SK-N-SH (cell line): ENCODE measurements around the gene FGB. TPM values are rescaled to one million over a fixed set of nuclear protein-coding genes. Genes with fewer than 3 reads are reported as not detected.

Experiments used
- CTCF ChIA-PET: fragments of 300-600, 350-600 bp; formaldehyde crosslinking; extraction: SDS; loops from one replicate; lab custom pipeline; 2021; lab: Yijun Ruan, JAX
- POLR2A ChIA-PET: fragments of 350-600 bp; sonication (Branson Sonifier 250); formaldehyde crosslinking; extraction: SDS; loops from one replicate; lab custom pipeline; 2020; ENCODE audit warnings: antibody characterized with exemption, inconsistent platforms; lab: Yijun Ruan, JAX
- DNase-seq: peaks from one replicate; pipeline ENCODE4 v3.0.0; 2012
- H2AFZ ChIP-seq: fragments of 200-600 bp; sonication (generic); 2 replicates; pipeline ENCODE4 v1.8.1; 2016; ENCODE audit warnings: antibody characterized with exemption, mild to moderate bottlenecking, low read depth
- H3F3A ChIP-seq: fragments of 200-600 bp; sonication (generic); replicated peaks from 2 replicates; pipeline ENCODE3; 2016; ENCODE audit warnings: antibody characterized with exemption, mild to moderate bottlenecking; ENCODE audit not compliant: insufficient read depth
- H3K27ac ChIP-seq, 2 experiments: fragments of 200-500 bp in 1 of 2; fragments of 200-600 bp in 1 of 2; sonication (Bioruptor generic) in 1 of 2; sonication (generic), shearing (Covaris generic) in 1 of 2; 2 replicates each; pipeline versions ENCODE4 v1.5.1 to v1.6.1; 2014 to 2016; ENCODE audit warnings: low read depth in 2 of 2, inconsistent platforms in 1 of 2, low read length in 1 of 2, mild to moderate bottlenecking in 1 of 2, mixed read lengths in 1 of 2
- H3K27me3 ChIP-seq: fragments of 200-600 bp; sonication (generic), shearing (Covaris generic); 2 replicates; pipeline ENCODE4 v1.6.1; 2016; ENCODE audit warnings: mixed run types; ENCODE audit not compliant: insufficient read depth
- H3K36me3 ChIP-seq, 2 experiments: fragments of 200-500 bp in 1 of 2; fragments of 200-600 bp in 1 of 2; sonication (Bioruptor generic) in 1 of 2; sonication (generic) in 1 of 2; replicated peaks in 1 of 2; 2 replicates each; pipeline versions ENCODE3 to v1.5.1; 2014 to 2016; ENCODE audit warnings: low read length in 1 of 2, mild to moderate bottlenecking in 1 of 2; ENCODE audit not compliant: insufficient read depth in 2 of 2, control insufficient read depth in 1 of 2
- H3K4me1 ChIP-seq, 2 experiments: fragments of 200-500 bp in 1 of 2; fragments of 200-600 bp in 1 of 2; sonication (Bioruptor generic) in 1 of 2; sonication (generic), shearing (Covaris generic) in 1 of 2; 2 replicates each; pipeline versions ENCODE4 v1.5.1 to v1.6.1; 2014 to 2016; ENCODE audit warnings: low read depth in 1 of 2, low read length in 1 of 2, mixed run types in 1 of 2; ENCODE audit not compliant: insufficient read depth in 2 of 2, control insufficient read depth in 1 of 2
- H3K4me2 ChIP-seq: fragments of 200-600 bp; sonication (generic), shearing (Covaris generic); 2 replicates; pipeline ENCODE4 v1.6.1; 2017; ENCODE audit warnings: mixed run types
- H3K4me3 ChIP-seq, 2 experiments: fragments of 200-500 bp in 1 of 2; fragments of 200-600 bp in 1 of 2; sonication (Bioruptor generic) in 1 of 2; sonication (generic), shearing (Covaris generic) in 1 of 2; 2 replicates each; pipeline versions ENCODE4 v1.5.1 to v1.8.1; 2014 to 2016; ENCODE audit warnings: low read depth in 2 of 2, inconsistent platforms in 1 of 2, low read length in 1 of 2, mild to moderate bottlenecking in 1 of 2, mixed read lengths in 1 of 2, moderate library complexity in 1 of 2
- H3K79me2 ChIP-seq: fragments of 200-600 bp; sonication (generic); 2 replicates; pipeline ENCODE4 v1.8.1; 2017; ENCODE audit warnings: mild to moderate bottlenecking; ENCODE audit not compliant: insufficient read depth
- H3K9ac ChIP-seq: fragments of 200-600 bp; sonication (generic); 2 replicates; pipeline ENCODE4 v1.6.1; 2017; ENCODE audit warnings: mixed run types
- H3K9me2 ChIP-seq: fragments of 200-600 bp; sonication (generic); 2 replicates; pipeline ENCODE4 v1.6.1; 2017; ENCODE audit warnings: mixed run types
- H3K9me3 ChIP-seq: fragments of 200-600 bp; sonication (generic); 2 replicates; pipeline ENCODE4 v1.6.1; 2017; ENCODE audit warnings: mixed run types, mild to moderate bottlenecking, moderate library complexity
- H4K20me1 ChIP-seq: fragments of 200-600 bp; sonication (generic); 2 replicates; pipeline ENCODE4 v1.6.1; 2017; ENCODE audit warnings: mild to moderate bottlenecking, mixed run types; ENCODE audit not compliant: insufficient read depth
- CHD2 ChIP-seq: fragments of 150-350 bp; IDR thresholded peaks from 2 replicates; pipeline ENCODE4 v1.6.1; 2018; ENCODE audit warnings: low read length; ENCODE audit not compliant: partially characterized antibody
- ELF1 ChIP-seq: IDR thresholded peaks from 2 replicates; pipeline ENCODE4 v1.4.0; 2012
- EZH2phosphoT487 ChIP-seq: fragments of 200-600 bp; sonication (generic); IDR thresholded peaks from 2 replicates; pipeline ENCODE4 v1.6.1; 2017; ENCODE audit warnings: low read depth, mixed run types, mild to moderate bottlenecking, antibody characterized with exemption, moderate library complexity, borderline replicate concordance
- FOSL2 ChIP-seq: IDR thresholded peaks from 2 replicates; pipeline ENCODE4 v1.4.0; 2012; ENCODE audit warnings: low read depth, mild to moderate bottlenecking, moderate library complexity, borderline replicate concordance
- GABPA ChIP-seq: IDR thresholded peaks from 2 replicates; pipeline ENCODE4 v1.4.0; 2012; ENCODE audit warnings: low read depth, mild to moderate bottlenecking
- GATA2 ChIP-seq: sonication (generic); formaldehyde crosslinking; IDR thresholded peaks from 2 replicates; pipeline ENCODE4 v1.5.0; 2020; ENCODE audit warnings: mild to moderate bottlenecking, missing genetic modification reagents
- JUND ChIP-seq: IDR thresholded peaks from 2 replicates; pipeline ENCODE4 v1.4.0; 2012
- NFIC ChIP-seq: IDR thresholded peaks from 2 replicates; pipeline ENCODE4 v1.4.0; 2012; ENCODE audit warnings: borderline replicate concordance
- NRF1 ChIP-seq: IDR thresholded peaks from 2 replicates; pipeline ENCODE4 v1.6.1; 2012; ENCODE audit warnings: low read depth, mild to moderate bottlenecking, low read length
- POLR2AphosphoS5 ChIP-seq: IDR thresholded peaks from 2 replicates; pipeline ENCODE4 v1.6.1; 2012; ENCODE audit warnings: low read depth, low read length
- RAD21 ChIP-seq: IDR thresholded peaks from 2 replicates; pipeline ENCODE4 v1.6.1; 2012; ENCODE audit warnings: mild to moderate bottlenecking, low read length
- RCOR1 ChIP-seq: fragments of 150-350 bp; IDR thresholded peaks from 2 replicates; pipeline ENCODE4 v1.6.1; 2017; ENCODE audit warnings: antibody characterized with exemption, low read length
- RFX5 ChIP-seq: IDR thresholded peaks from 2 replicates; pipeline ENCODE4 v1.6.1; 2012; ENCODE audit warnings: mild to moderate bottlenecking, improper control_type of control experiment, low read length
- RXRA ChIP-seq: IDR thresholded peaks from 2 replicates; pipeline ENCODE4 v1.4.0; 2012; ENCODE audit warnings: low read depth, mild to moderate bottlenecking, borderline replicate concordance
- SIN3A ChIP-seq: IDR thresholded peaks from 2 replicates; pipeline ENCODE4 v1.6.1; 2012; ENCODE audit warnings: low read depth, mild to moderate bottlenecking, low read length, moderate library complexity, borderline replicate concordance
- SMC3 ChIP-seq: IDR thresholded peaks from 2 replicates; pipeline ENCODE4 v1.6.1; 2012; ENCODE audit warnings: low read depth, low read length, improper control_type of control experiment
- TAF1 ChIP-seq: IDR thresholded peaks from 2 replicates; pipeline ENCODE4 v1.6.1; 2012; ENCODE audit warnings: low read depth, mild to moderate bottlenecking, low read length, moderate library complexity, borderline replicate concordance
- TCF12 ChIP-seq: IDR thresholded peaks from 2 replicates; pipeline ENCODE4 v1.4.0; 2012
- WGBS: methylation state at CpG from one replicate; pipeline ENCODE4 v1.1.6; 2017; ENCODE audit warnings: low lambda C conversion rate; 5-methylcytosine and 5-hydroxymethylcytosine counted together
- polyA plus RNA-seq, 3 experiments: library from polyadenylated mRNA; depleted of rRNA; stranded (reverse); fragments of >200 nt; gene quantifications; 2 replicates each; pipeline ENCODE4 v1.2.3, GENCODE V29; 2012
- TF ChIP-seq, protein P1 (sequence below): fragments of 150-350 bp; IDR thresholded peaks from 2 replicates; pipeline ENCODE4 v1.6.1; 2017; ENCODE audit warnings: antibody characterized with exemption, low read length, low read depth, borderline replicate concordance
- TF ChIP-seq, protein P2 (sequence below): IDR thresholded peaks from 2 replicates; pipeline ENCODE4 v1.4.0; 2012; ENCODE audit warnings: low read depth
- TF ChIP-seq, protein P3 (sequence below): IDR thresholded peaks from 2 replicates; pipeline ENCODE4 v1.6.1; 2012; ENCODE audit warnings: mild to moderate bottlenecking, low read depth, low read length, moderate library complexity
- TF ChIP-seq, protein P4 (sequence below): fragments of 200-600 bp; sonication (generic); IDR thresholded peaks from 2 replicates; pipeline ENCODE4 v1.6.1; 2017; ENCODE audit warnings: antibody characterized with exemption, mild to moderate bottlenecking, moderate library complexity

The FGB gene
- polyA plus RNA-seq, 1 of the 3 experiments (the other 2 are of a cell fraction) = not detected

DNA sequence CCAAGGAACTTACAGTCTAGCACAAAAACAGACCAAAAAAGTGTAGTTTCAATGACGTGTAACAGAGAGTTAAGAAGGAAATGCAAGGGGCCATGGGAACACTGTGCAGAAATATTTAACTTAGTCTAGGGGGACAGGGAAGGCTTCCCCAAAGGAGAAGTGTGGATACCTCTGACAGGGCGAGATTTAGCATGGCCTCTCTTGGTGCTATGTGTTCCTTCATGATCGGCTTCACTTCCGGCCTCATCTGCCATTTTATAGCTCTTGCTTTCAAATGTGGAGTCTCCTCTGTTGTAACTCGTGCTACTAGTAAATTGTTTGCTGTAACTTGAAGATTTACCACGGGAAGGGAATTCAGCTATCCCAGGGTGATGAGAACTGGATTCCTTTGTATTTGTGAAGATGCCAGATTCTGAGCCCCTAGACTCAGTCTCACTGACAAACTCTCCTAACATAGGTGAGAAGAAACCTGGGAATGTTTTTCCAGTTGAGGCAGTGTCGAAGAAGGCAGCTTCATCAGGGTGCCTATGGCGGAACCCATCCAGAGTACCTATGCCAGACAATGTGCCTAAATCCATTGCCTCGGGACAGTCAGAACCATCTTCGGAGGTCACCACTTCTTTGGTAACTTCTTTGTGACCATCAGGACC lies 22.7 kb downstream of the FGB start:
- CTCF ChIA-PET = interaction anchor here (1.2 to 2.6 kb wide), 2 partner anchors 10 to 33 kb away, joined by 6 to 8 read pairs; no protein-coding TSS in a partner anchor
- no peaks in the 10 kb centered on the region for H3K4me1 ChIP-seq
- WGBS = 26% methylated on average over 8 of the region's 10 CpGs

DNA sequence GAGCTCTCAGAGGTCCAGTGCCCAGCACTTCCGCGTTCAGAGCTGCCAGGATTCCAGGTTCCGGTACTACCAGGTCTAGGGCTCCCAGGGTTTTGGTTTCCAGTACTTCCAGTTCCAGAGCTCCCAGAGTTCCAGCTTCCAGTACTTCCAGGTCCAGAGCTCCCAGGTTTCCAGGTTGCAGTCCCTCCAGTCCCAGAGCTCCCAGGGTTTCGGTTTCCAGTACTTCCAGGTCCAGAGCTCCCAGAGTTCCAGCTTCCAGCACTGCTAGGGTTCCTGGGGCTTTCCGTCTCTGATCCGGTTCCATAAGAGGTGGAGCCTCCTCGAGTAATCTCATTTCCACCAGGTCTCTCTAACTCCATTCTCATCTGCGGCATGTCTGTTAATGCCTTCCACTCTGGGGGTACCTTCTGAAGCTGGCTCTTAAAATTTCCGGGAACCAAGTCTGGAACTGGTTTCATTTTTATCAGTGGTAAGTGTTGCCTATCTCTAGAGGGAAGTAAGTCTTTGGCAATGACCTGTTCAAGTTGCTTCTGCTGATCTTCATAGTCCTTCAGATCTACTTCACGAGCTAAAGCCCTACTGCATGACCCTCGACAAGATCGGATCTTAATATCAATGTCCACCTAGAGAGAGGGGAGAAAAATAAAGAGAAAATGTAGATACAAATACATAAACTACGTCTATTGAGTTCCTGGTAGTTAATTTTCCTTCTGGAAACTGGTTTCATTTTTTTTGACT lies 23.7 kb downstream of the FGB start:
- H3K79me2 ChIP-seq = no peaks in the 10 kb centered on the region
- no peaks in the 10 kb centered on the region; the same call in 1 of the 2 replicates for H3K9me2 ChIP-seq
- H3F3A ChIP-seq = no peaks in the 10 kb centered on the region
- no peaks in the 10 kb centered on the region for H3K9me3 ChIP-seq
- H3K27ac ChIP-seq = no peak overlapping the region
- peaks cover 17% of the 10 kb centered on the region for H3K27me3 ChIP-seq
- H4K20me1 ChIP-seq = no peaks in the 10 kb centered on the region
- POLR2A ChIA-PET = no interaction called here
- WGBS = 24% methylated on average over 13 of the region's 13 CpGs
- peak overlapping the region; percentile 52; the same call in 1 of the 2 replicates for H3K4me2 ChIP-seq
- H3K4me3 ChIP-seq = no peak overlapping the region
- no peak for TF ChIP-seq GABPA
- TF ChIP-seq, protein P1, sequence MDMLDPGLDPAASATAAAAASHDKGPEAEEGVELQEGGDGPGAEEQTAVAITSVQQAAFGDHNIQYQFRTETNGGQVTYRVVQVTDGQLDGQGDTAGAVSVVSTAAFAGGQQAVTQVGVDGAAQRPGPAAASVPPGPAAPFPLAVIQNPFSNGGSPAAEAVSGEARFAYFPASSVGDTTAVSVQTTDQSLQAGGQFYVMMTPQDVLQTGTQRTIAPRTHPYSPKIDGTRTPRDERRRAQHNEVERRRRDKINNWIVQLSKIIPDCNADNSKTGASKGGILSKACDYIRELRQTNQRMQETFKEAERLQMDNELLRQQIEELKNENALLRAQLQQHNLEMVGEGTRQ = no peak
- TF ChIP-seq RCOR1 = no peak
- TF ChIP-seq NFIC = no peak
- no peak for TF ChIP-seq FOSL2
- TF ChIP-seq, protein P2, sequence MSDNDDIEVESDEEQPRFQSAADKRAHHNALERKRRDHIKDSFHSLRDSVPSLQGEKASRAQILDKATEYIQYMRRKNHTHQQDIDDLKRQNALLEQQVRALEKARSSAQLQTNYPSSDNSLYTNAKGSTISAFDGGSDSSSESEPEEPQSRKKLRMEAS = no peak
- no peak for TF ChIP-seq NRF1
- TF ChIP-seq, protein P3, sequence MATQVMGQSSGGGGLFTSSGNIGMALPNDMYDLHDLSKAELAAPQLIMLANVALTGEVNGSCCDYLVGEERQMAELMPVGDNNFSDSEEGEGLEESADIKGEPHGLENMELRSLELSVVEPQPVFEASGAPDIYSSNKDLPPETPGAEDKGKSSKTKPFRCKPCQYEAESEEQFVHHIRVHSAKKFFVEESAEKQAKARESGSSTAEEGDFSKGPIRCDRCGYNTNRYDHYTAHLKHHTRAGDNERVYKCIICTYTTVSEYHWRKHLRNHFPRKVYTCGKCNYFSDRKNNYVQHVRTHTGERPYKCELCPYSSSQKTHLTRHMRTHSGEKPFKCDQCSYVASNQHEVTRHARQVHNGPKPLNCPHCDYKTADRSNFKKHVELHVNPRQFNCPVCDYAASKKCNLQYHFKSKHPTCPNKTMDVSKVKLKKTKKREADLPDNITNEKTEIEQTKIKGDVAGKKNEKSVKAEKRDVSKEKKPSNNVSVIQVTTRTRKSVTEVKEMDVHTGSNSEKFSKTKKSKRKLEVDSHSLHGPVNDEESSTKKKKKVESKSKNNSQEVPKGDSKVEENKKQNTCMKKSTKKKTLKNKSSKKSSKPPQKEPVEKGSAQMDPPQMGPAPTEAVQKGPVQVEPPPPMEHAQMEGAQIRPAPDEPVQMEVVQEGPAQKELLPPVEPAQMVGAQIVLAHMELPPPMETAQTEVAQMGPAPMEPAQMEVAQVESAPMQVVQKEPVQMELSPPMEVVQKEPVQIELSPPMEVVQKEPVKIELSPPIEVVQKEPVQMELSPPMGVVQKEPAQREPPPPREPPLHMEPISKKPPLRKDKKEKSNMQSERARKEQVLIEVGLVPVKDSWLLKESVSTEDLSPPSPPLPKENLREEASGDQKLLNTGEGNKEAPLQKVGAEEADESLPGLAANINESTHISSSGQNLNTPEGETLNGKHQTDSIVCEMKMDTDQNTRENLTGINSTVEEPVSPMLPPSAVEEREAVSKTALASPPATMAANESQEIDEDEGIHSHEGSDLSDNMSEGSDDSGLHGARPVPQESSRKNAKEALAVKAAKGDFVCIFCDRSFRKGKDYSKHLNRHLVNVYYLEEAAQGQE = no peak
- TF ChIP-seq SMC3 = no peak
- no peak for TF ChIP-seq CHD2
- no peak for TF ChIP-seq ELF1
- no peaks in the 10 kb centered on the region for H3K36me3 ChIP-seq
- 0 out of 2 replicates have a peak overlapping the region, but pooled peaks have one; percentile 22 for H2AFZ ChIP-seq
- H3K4me1 ChIP-seq = no peaks in the 10 kb centered on the region
- CTCF ChIA-PET = interaction anchor here (1.1 to 1.2 kb wide), 3 partner anchors 27 to 34 kb away, joined by 4 to 8 read pairs (median 4); no protein-coding TSS in a partner anchor
- DNase-seq = no peak
- no peak overlapping the region for H3K9ac ChIP-seq

More for the DNA sequence above, 22.7 kb downstream of the FGB start:
- Histone ChIP-seq H3K9ac (no peak overlapping the region), H3K4me3 (no peak overlapping the region), H3K9me2 (no peaks in the 10 kb centered on the region; the same call in 1 of the 2 replicates), H4K20me1 (no peaks in the 10 kb centered on the region), H3K9me3 (no peaks in the 10 kb centered on the region), H3K36me3 (no peaks in the 10 kb centered on the region), H3K4me2 (no peak overlapping the region), H3K27ac (no peak overlapping the region), H3K27me3 (peaks cover 17% of the 10 kb centered on the region), H3F3A (no peaks in the 10 kb centered on the region), H3K79me2 (no peaks in the 10 kb centered on the region), H2AFZ (no peak overlapping the region)
- POLR2A ChIA-PET = no interaction called here
- no peak for TF ChIP-seq EZH2phosphoT487
- TF ChIP-seq, protein P4, sequence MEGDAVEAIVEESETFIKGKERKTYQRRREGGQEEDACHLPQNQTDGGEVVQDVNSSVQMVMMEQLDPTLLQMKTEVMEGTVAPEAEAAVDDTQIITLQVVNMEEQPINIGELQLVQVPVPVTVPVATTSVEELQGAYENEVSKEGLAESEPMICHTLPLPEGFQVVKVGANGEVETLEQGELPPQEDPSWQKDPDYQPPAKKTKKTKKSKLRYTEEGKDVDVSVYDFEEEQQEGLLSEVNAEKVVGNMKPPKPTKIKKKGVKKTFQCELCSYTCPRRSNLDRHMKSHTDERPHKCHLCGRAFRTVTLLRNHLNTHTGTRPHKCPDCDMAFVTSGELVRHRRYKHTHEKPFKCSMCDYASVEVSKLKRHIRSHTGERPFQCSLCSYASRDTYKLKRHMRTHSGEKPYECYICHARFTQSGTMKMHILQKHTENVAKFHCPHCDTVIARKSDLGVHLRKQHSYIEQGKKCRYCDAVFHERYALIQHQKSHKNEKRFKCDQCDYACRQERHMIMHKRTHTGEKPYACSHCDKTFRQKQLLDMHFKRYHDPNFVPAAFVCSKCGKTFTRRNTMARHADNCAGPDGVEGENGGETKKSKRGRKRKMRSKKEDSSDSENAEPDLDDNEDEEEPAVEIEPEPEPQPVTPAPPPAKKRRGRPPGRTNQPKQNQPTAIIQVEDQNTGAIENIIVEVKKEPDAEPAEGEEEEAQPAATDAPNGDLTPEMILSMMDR = no peak
- TF ChIP-seq RFX5 = no peak
- TF ChIP-seq GABPA = no peak
- no peak for TF ChIP-seq RXRA
- no peak for TF ChIP-seq SIN3A
- TF ChIP-seq RAD21 = no peak
- no peak for TF ChIP-seq NFIC
- TF ChIP-seq, protein P2 = no peak
- TF ChIP-seq JUND = no peak
- no peak for TF ChIP-seq GATA2 (CRISPR knock-in tag)
- no peak for TF ChIP-seq TCF12
- TF ChIP-seq POLR2AphosphoS5 = no peak
- TF ChIP-seq SMC3 = no peak
- TF ChIP-seq TAF1 = no peak
- DNase-seq = no peak
